ENCODE measurements around the gene SMYD3.

Gene SMYD3

GRCh38 chr1:246081138-246081702 is 425.9 kb downstream of the SMYD3 start:
- Histone ChIP-seq H4K20me1 (ENCODE audit: insufficient read depth, low read length) (no peaks in the 10 kb centered on the region), H3K9me2 (replicated peaks; ENCODE audit: insufficient read depth, low read length) (no peaks in the 10 kb centered on the region), H3K4me1 (ENCODE audit: low read length) (no peaks in the 10 kb centered on the region), H3K27me3 (replicated peaks; ENCODE audit: insufficient read depth, low read length) (no peaks in the 10 kb centered on the region), H3K36me3 (replicated peaks; ENCODE audit: insufficient read depth, low read length) (no peaks in the 10 kb centered on the region), H3F3A (ENCODE audit: insufficient read depth, low read length) (no peaks in the 10 kb centered on the region), H3K4me2 (ENCODE audit: low read depth, low read length) (no peak overlapping the region), H3K9ac (ENCODE audit: low read length) (no peak overlapping the region), H3K79me2 (ENCODE audit: low read length) (no peaks in the 10 kb centered on the region), H3K27ac (ENCODE audit: low read length) (no peak overlapping the region), H3K4me3 (ENCODE audit: low read length) (no peak overlapping the region), H2AFZ (ENCODE audit: low read length) (no peak overlapping the region), H3K9me3 (replicated peaks; ENCODE audit: insufficient read depth, low read length) (no peaks in the 10 kb centered on the region)
- no peak for DNase-seq
- TF ChIP-seq EZH2 (optimal IDR thresholded peaks at IDR 0.05; ENCODE audit: low read depth, low read length): no peak
- no peak for TF ChIP-seq EZH2phosphoT487 (IDR thresholded peaks at IDR 0.05; ENCODE audit: low read length)
- TF ChIP-seq CTCF (IDR thresholded peaks at IDR 0.05; ENCODE audit: low read length): no peak

DNA sequence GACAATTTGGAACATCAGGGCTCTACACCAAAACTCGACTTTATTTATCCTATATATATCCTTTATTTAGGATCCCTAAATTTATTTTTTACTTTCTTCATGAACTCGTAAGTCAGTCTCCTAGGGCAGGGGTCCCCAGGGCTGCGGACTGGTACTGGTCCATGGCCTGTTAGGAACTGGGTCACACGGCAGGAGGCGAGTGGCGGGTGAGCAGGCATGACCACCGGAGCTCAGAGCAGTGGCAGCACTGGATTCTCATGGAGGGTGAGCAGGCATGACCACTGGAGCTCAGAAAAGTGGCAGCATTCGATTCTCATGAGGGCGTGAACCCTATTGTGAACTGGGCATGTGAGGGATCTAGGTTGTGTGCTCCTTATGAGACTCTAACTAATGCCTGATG is 427.0 kb downstream of the SMYD3 start:
- Histone ChIP-seq H3K9ac (ENCODE audit: low read length) (no peak overlapping the region), H3K27me3 (replicated peaks; ENCODE audit: insufficient read depth, low read length) (no peaks in the 10 kb centered on the region), H2AFZ (ENCODE audit: low read length) (no peak overlapping the region), H4K20me1 (ENCODE audit: insufficient read depth, low read length) (no peaks in the 10 kb centered on the region), H3K4me3 (ENCODE audit: low read length) (no peak overlapping the region), H3K36me3 (replicated peaks; ENCODE audit: insufficient read depth, low read length) (no peaks in the 10 kb centered on the region), H3K27ac (ENCODE audit: low read length) (no peak overlapping the region), H3F3A (ENCODE audit: insufficient read depth, low read length) (no peaks in the 10 kb centered on the region), H3K4me1 (ENCODE audit: low read length) (no peaks in the 10 kb centered on the region), H3K9me3 (replicated peaks; ENCODE audit: insufficient read depth, low read length) (no peaks in the 10 kb centered on the region), H3K79me2 (ENCODE audit: low read length) (no peaks in the 10 kb centered on the region), H3K9me2 (replicated peaks; ENCODE audit: insufficient read depth, low read length) (no peaks in the 10 kb centered on the region), H3K4me2 (ENCODE audit: low read depth, low read length) (no peak overlapping the region)
- no peak for DNase-seq
- TF ChIP-seq EZH2 (optimal IDR thresholded peaks at IDR 0.05; ENCODE audit: low read depth, low read length) (no peak), EZH2phosphoT487 (IDR thresholded peaks at IDR 0.05; ENCODE audit: low read length) (no peak), CTCF (IDR thresholded peaks at IDR 0.05; ENCODE audit: low read length) (no peak)

- H3K9me2 ChIP-seq (replicated peaks; ENCODE audit: insufficient read depth, low read length): no peaks in the 10 kb centered on the region
- no peaks in the 10 kb centered on the region for H3K27me3 ChIP-seq (replicated peaks; ENCODE audit: insufficient read depth, low read length)
- no peaks in the 10 kb centered on the region for H3K79me2 ChIP-seq (ENCODE audit: low read length)
- H3K9ac ChIP-seq (ENCODE audit: low read length): no peak overlapping the region
- no peaks in the 10 kb centered on the region for H3K9me3 ChIP-seq (replicated peaks; ENCODE audit: insufficient read depth, low read length)
- H3K27ac ChIP-seq (ENCODE audit: low read length): no peak overlapping the region
- no peak for DNase-seq
- H3K4me1 ChIP-seq (ENCODE audit: low read length): no peaks in the 10 kb centered on the region
- no peaks in the 10 kb centered on the region for H3F3A ChIP-seq (ENCODE audit: insufficient read depth, low read length)
- H3K36me3 ChIP-seq (replicated peaks; ENCODE audit: insufficient read depth, low read length): no peaks in the 10 kb centered on the region
- no peaks in the 10 kb centered on the region for H4K20me1 ChIP-seq (ENCODE audit: insufficient read depth, low read length)
- TF ChIP-seq EZH2phosphoT487 (IDR thresholded peaks at IDR 0.05; ENCODE audit: low read length): no peak
- no peak for TF ChIP-seq CTCF (IDR thresholded peaks at IDR 0.05; ENCODE audit: low read length)
- no peak for TF ChIP-seq EZH2 (optimal IDR thresholded peaks at IDR 0.05; ENCODE audit: low read depth, low read length)
- no peak overlapping the region for H2AFZ ChIP-seq (ENCODE audit: low read length)
- no peak overlapping the region for H3K4me2 ChIP-seq (ENCODE audit: low read depth, low read length)
- H3K4me3 ChIP-seq (ENCODE audit: low read length): no peak overlapping the region
Observed at GRCh38 chr1:246078888-246079252, 428.2 kb downstream of the SMYD3 start.
